SK-N-SH (cell line): ENCODE data around the gene KSR2. TPM values are rescaled to one million over a fixed set of nuclear protein-coding genes. Genes with fewer than 3 reads are reported as not detected.
A peak's percentile ranks its signal among the peaks of the same experiment; 100 is the strongest.

Experiments used
- CTCF ChIA-PET: fragments of 300-600, 350-600 bp; formaldehyde crosslinking; extraction: SDS; loops from one replicate; lab custom pipeline; 2021; lab: Yijun Ruan, JAX
- POLR2A ChIA-PET: fragments of 350-600 bp; sonication (Branson Sonifier 250); formaldehyde crosslinking; extraction: SDS; loops from one replicate; lab custom pipeline; 2020; ENCODE audit warnings: antibody characterized with exemption, inconsistent platforms; lab: Yijun Ruan, JAX
- DNase-seq: peaks from one replicate; pipeline ENCODE4 v3.0.0; 2012
- H2AFZ ChIP-seq: fragments of 200-600 bp; sonication (generic); 2 replicates; pipeline ENCODE4 v1.8.1; 2016; ENCODE audit warnings: antibody characterized with exemption, mild to moderate bottlenecking, low read depth
- H3F3A ChIP-seq: fragments of 200-600 bp; sonication (generic); replicated peaks from 2 replicates; pipeline ENCODE3; 2016; ENCODE audit warnings: antibody characterized with exemption, mild to moderate bottlenecking; ENCODE audit not compliant: insufficient read depth
- H3K27ac ChIP-seq, 2 experiments: fragments of 200-500 bp in 1 of 2; fragments of 200-600 bp in 1 of 2; sonication (Bioruptor generic) in 1 of 2; sonication (generic), shearing (Covaris generic) in 1 of 2; 2 replicates each; pipeline versions ENCODE4 v1.5.1 to v1.6.1; 2014 to 2016; ENCODE audit warnings: low read depth in 2 of 2, inconsistent platforms in 1 of 2, low read length in 1 of 2, mild to moderate bottlenecking in 1 of 2, mixed read lengths in 1 of 2
- H3K27me3 ChIP-seq: fragments of 200-600 bp; sonication (generic), shearing (Covaris generic); 2 replicates; pipeline ENCODE4 v1.6.1; 2016; ENCODE audit warnings: mixed run types; ENCODE audit not compliant: insufficient read depth
- H3K36me3 ChIP-seq, 2 experiments: fragments of 200-500 bp in 1 of 2; fragments of 200-600 bp in 1 of 2; sonication (Bioruptor generic) in 1 of 2; sonication (generic) in 1 of 2; replicated peaks in 1 of 2; 2 replicates each; pipeline versions ENCODE3 to v1.5.1; 2014 to 2016; ENCODE audit warnings: low read length in 1 of 2, mild to moderate bottlenecking in 1 of 2; ENCODE audit not compliant: insufficient read depth in 2 of 2, control insufficient read depth in 1 of 2
- H3K4me1 ChIP-seq, 2 experiments: fragments of 200-500 bp in 1 of 2; fragments of 200-600 bp in 1 of 2; sonication (Bioruptor generic) in 1 of 2; sonication (generic), shearing (Covaris generic) in 1 of 2; 2 replicates each; pipeline versions ENCODE4 v1.5.1 to v1.6.1; 2014 to 2016; ENCODE audit warnings: low read depth in 1 of 2, low read length in 1 of 2, mixed run types in 1 of 2; ENCODE audit not compliant: insufficient read depth in 2 of 2, control insufficient read depth in 1 of 2
- H3K4me2 ChIP-seq: fragments of 200-600 bp; sonication (generic), shearing (Covaris generic); 2 replicates; pipeline ENCODE4 v1.6.1; 2017; ENCODE audit warnings: mixed run types
- H3K4me3 ChIP-seq, 2 experiments: fragments of 200-500 bp in 1 of 2; fragments of 200-600 bp in 1 of 2; sonication (Bioruptor generic) in 1 of 2; sonication (generic), shearing (Covaris generic) in 1 of 2; 2 replicates each; pipeline versions ENCODE4 v1.5.1 to v1.8.1; 2014 to 2016; ENCODE audit warnings: low read depth in 2 of 2, inconsistent platforms in 1 of 2, low read length in 1 of 2, mild to moderate bottlenecking in 1 of 2, mixed read lengths in 1 of 2, moderate library complexity in 1 of 2
- H3K79me2 ChIP-seq: fragments of 200-600 bp; sonication (generic); 2 replicates; pipeline ENCODE4 v1.8.1; 2017; ENCODE audit warnings: mild to moderate bottlenecking; ENCODE audit not compliant: insufficient read depth
- H3K9ac ChIP-seq: fragments of 200-600 bp; sonication (generic); 2 replicates; pipeline ENCODE4 v1.6.1; 2017; ENCODE audit warnings: mixed run types
- H3K9me2 ChIP-seq: fragments of 200-600 bp; sonication (generic); 2 replicates; pipeline ENCODE4 v1.6.1; 2017; ENCODE audit warnings: mixed run types
- H3K9me3 ChIP-seq: fragments of 200-600 bp; sonication (generic); 2 replicates; pipeline ENCODE4 v1.6.1; 2017; ENCODE audit warnings: mixed run types, mild to moderate bottlenecking, moderate library complexity
- H4K20me1 ChIP-seq: fragments of 200-600 bp; sonication (generic); 2 replicates; pipeline ENCODE4 v1.6.1; 2017; ENCODE audit warnings: mild to moderate bottlenecking, mixed run types; ENCODE audit not compliant: insufficient read depth
- CHD2 ChIP-seq: fragments of 150-350 bp; IDR thresholded peaks from 2 replicates; pipeline ENCODE4 v1.6.1; 2018; ENCODE audit warnings: low read length; ENCODE audit not compliant: partially characterized antibody
- EP300 ChIP-seq, 2 experiments: IDR thresholded peaks; 2 replicates each; pipeline versions ENCODE4 v1.4.0 to v1.6.1; 2012; ENCODE audit warnings: borderline replicate concordance in 1 of 2, low read depth in 1 of 2, low read length in 1 of 2
- EZH2phosphoT487 ChIP-seq: fragments of 200-600 bp; sonication (generic); IDR thresholded peaks from 2 replicates; pipeline ENCODE4 v1.6.1; 2017; ENCODE audit warnings: low read depth, mixed run types, mild to moderate bottlenecking, antibody characterized with exemption, moderate library complexity, borderline replicate concordance
- FOSL2 ChIP-seq: IDR thresholded peaks from 2 replicates; pipeline ENCODE4 v1.4.0; 2012; ENCODE audit warnings: low read depth, mild to moderate bottlenecking, moderate library complexity, borderline replicate concordance
- FOXJ3 ChIP-seq: sonication (generic); formaldehyde crosslinking; IDR thresholded peaks from 2 replicates; pipeline ENCODE4 v1.5.1; 2020; ENCODE audit warnings: mild to moderate bottlenecking, missing genetic modification reagents
- FOXM1 ChIP-seq: IDR thresholded peaks from 2 replicates; pipeline ENCODE4 v1.4.0; 2012; ENCODE audit warnings: low read depth, mild to moderate bottlenecking
- GABPA ChIP-seq: IDR thresholded peaks from 2 replicates; pipeline ENCODE4 v1.4.0; 2012; ENCODE audit warnings: low read depth, mild to moderate bottlenecking
- JUND ChIP-seq: IDR thresholded peaks from 2 replicates; pipeline ENCODE4 v1.4.0; 2012
- MAX ChIP-seq: IDR thresholded peaks from 2 replicates; pipeline ENCODE4 v1.4.0; 2012; ENCODE audit warnings: low read depth
- MEF2A ChIP-seq: IDR thresholded peaks from 2 replicates; pipeline ENCODE4 v1.4.0; 2012; ENCODE audit warnings: low read depth, borderline replicate concordance
- MXI1 ChIP-seq: IDR thresholded peaks from 2 replicates; pipeline ENCODE4 v1.6.1; 2012; ENCODE audit warnings: mild to moderate bottlenecking, low read depth, low read length, improper control_type of control experiment
- PBX3 ChIP-seq: IDR thresholded peaks from 2 replicates; pipeline ENCODE4; 2012
- RAD21 ChIP-seq: IDR thresholded peaks from 2 replicates; pipeline ENCODE4 v1.6.1; 2012; ENCODE audit warnings: mild to moderate bottlenecking, low read length
- RCOR1 ChIP-seq: fragments of 150-350 bp; IDR thresholded peaks from 2 replicates; pipeline ENCODE4 v1.6.1; 2017; ENCODE audit warnings: antibody characterized with exemption, low read length
- REST ChIP-seq: IDR thresholded peaks from 2 replicates; pipeline ENCODE4 v1.6.1; 2012; ENCODE audit warnings: mild to moderate bottlenecking, low read depth, low read length, moderate library complexity
- RFX5 ChIP-seq: IDR thresholded peaks from 2 replicates; pipeline ENCODE4 v1.6.1; 2012; ENCODE audit warnings: mild to moderate bottlenecking, improper control_type of control experiment, low read length
- RXRA ChIP-seq: IDR thresholded peaks from 2 replicates; pipeline ENCODE4 v1.4.0; 2012; ENCODE audit warnings: low read depth, mild to moderate bottlenecking, borderline replicate concordance
- SMC3 ChIP-seq: IDR thresholded peaks from 2 replicates; pipeline ENCODE4 v1.6.1; 2012; ENCODE audit warnings: low read depth, low read length, improper control_type of control experiment
- TEAD4 ChIP-seq: IDR thresholded peaks from 2 replicates; pipeline ENCODE4 v1.4.0; 2012; ENCODE audit warnings: mild to moderate bottlenecking, borderline replicate concordance; ENCODE audit not compliant: insufficient read depth
- WGBS: methylation state at CpG from one replicate; pipeline ENCODE4 v1.1.6; 2017; ENCODE audit warnings: low lambda C conversion rate; 5-methylcytosine and 5-hydroxymethylcytosine counted together
- polyA plus RNA-seq, 3 experiments: library from polyadenylated mRNA; depleted of rRNA; stranded (reverse); fragments of >200 nt; gene quantifications; 2 replicates each; pipeline ENCODE4 v1.2.3, GENCODE V29; 2012
- TF ChIP-seq, protein P1 (sequence below): IDR thresholded peaks from 2 replicates; pipeline ENCODE4 v1.4.0; 2012; ENCODE audit warnings: low read depth, borderline replicate concordance
- TF ChIP-seq, protein P2 (sequence below): fragments of 150-350 bp; IDR thresholded peaks from 2 replicates; pipeline ENCODE4 v1.6.1; 2016; ENCODE audit warnings: mild to moderate bottlenecking, low read depth, low read length

Gene KSR2
- polyA plus RNA-seq, 1 of the 3 experiments (the other 2 are of a cell fraction), result 0.12 TPM

DNA sequence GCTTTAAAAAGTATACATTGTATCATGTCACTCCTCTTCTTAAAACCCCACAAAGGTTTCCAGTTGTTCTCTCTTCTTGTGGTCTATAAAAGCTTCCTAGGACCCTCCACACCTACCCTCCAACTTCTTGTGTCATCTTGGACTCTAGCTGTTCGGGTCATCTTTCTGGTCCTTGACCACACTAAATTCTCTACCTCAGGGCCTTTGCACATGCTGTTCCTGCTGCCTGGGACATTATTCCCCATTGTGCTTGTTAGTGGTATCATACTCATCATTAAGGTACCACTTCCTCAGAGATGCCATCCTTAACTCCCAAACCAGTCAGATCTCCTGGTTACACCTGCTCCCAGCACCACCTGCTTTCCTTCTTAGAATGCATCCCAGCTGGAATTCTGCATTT is 294.0 kb downstream of the KSR2 start (continued):
- TF ChIP-seq RFX5, result no peak
- TF ChIP-seq FOXJ3 (CRISPR knock-in tag), result no peak
- TF ChIP-seq TEAD4, result no peak
- no peak for TF ChIP-seq RAD21
- no peak for TF ChIP-seq GABPA
- TF ChIP-seq EP300 (IDR thresholded peaks at IDR 0.05; ENCODE audit: borderline replicate concordance in 1 of 2, low read depth in 1 of 2, low read length in 1 of 2), result no peak
- TF ChIP-seq, all 33 proteins: peak for 0

DNA sequence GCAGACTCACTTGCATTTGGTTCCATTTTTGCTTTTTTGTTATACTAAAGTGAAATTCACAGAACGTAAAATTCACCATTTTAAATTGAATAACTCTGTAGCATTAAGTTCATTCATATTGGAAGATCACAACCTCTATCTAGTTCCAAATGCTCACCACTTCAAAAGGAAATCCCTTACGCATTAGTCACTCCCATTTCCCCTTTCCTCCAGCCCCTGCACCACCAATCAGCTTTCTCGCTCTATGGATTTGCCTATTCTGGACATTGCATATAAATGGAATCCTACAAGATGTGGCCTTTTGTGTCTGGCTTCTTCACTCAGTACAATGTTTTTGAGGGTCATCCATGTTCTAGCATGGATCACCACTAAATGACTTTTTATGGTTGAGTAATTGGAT is 294.5 kb downstream of the KSR2 start:
- H3K27me3 ChIP-seq, result no peaks in the 10 kb centered on the region
- H3K4me2 ChIP-seq, result 0 out of 2 replicates have a peak overlapping the region, but pooled peaks have one; percentile 7
- no peak for TF ChIP-seq MXI1
- no peak for TF ChIP-seq CHD2
- no peak for TF ChIP-seq RAD21
- TF ChIP-seq RXRA, result no peak
- no peak for TF ChIP-seq REST
- TF ChIP-seq FOSL2, result no peak
- no peak for TF ChIP-seq SMC3
- no peak for TF ChIP-seq MAX
- TF ChIP-seq EZH2phosphoT487, result no peak
- TF ChIP-seq, protein P1, sequence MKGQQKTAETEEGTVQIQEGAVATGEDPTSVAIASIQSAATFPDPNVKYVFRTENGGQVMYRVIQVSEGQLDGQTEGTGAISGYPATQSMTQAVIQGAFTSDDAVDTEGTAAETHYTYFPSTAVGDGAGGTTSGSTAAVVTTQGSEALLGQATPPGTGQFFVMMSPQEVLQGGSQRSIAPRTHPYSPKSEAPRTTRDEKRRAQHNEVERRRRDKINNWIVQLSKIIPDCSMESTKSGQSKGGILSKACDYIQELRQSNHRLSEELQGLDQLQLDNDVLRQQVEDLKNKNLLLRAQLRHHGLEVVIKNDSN, result no peak
- no peak for TF ChIP-seq PBX3
- TF ChIP-seq FOXM1, result no peak
- TF ChIP-seq, protein P2, sequence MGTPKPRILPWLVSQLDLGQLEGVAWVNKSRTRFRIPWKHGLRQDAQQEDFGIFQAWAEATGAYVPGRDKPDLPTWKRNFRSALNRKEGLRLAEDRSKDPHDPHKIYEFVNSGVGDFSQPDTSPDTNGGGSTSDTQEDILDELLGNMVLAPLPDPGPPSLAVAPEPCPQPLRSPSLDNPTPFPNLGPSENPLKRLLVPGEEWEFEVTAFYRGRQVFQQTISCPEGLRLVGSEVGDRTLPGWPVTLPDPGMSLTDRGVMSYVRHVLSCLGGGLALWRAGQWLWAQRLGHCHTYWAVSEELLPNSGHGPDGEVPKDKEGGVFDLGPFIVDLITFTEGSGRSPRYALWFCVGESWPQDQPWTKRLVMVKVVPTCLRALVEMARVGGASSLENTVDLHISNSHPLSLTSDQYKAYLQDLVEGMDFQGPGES, result no peak
- TF ChIP-seq RCOR1, result no peak
- TF ChIP-seq MEF2A, result no peak
- TF ChIP-seq TEAD4, result no peak
- no peak for TF ChIP-seq JUND
- TF ChIP-seq, all 33 proteins: peak for 0
- Histone ChIP-seq H2AFZ (peak overlapping the region; percentile 48; the same call in 1 of the 2 replicates), H3K79me2 (no peaks in the 10 kb centered on the region), H4K20me1 (no peaks in the 10 kb centered on the region), H3F3A (no peaks in the 10 kb centered on the region), H3K9ac (no peak overlapping the region), H3K9me3 (no peaks in the 10 kb centered on the region), H3K36me3 (no peaks in the 10 kb centered on the region), H3K9me2 (no peaks in the 10 kb centered on the region), H3K4me1 (peaks cover 7 to 11% of the 10 kb centered on the region in 2 experiments; a peak in 2 of 4 replicates), H3K4me3 (no peak overlapping the region), H3K27ac (no peak overlapping the region)
- POLR2A ChIA-PET, result no interaction called here
- DNase-seq, result no peak
- WGBS, result 90% methylated on average over 3 of the region's 3 CpGs
- CTCF ChIA-PET, result interaction anchor here (1.0 to 1.2 kb wide), 2 partner anchors 10 to 312 kb away, joined by 3 read pairs; no protein-coding TSS in a partner anchor
